Fibroblast of villous mesenchyme (primary cell): ENCODE results near the gene GPR75. TPM values are rescaled to one million over a fixed set of nuclear protein-coding genes. Genes with fewer than 3 reads are reported as not detected.

Source experiments
- DNase-seq: peaks from one replicate; pipeline ENCODE4 v3.0.0-alpha.2; 2010; ENCODE audit warnings: low read depth
- H3K4me3 ChIP-seq: 2 replicates; pipeline ENCODE4 v1.5.1; 2011; ENCODE audit warnings: low read depth, mild to moderate bottlenecking, low read length
- CTCF ChIP-seq: IDR thresholded peaks from 2 replicates; pipeline ENCODE4 v1.5.1; 2012; ENCODE audit warnings: low read depth, mild to moderate bottlenecking, low read length; ENCODE audit not compliant: insufficient read depth
- total RNA-seq: library from RNA; depleted of rRNA; stranded (reverse); fragments of >200 nt; gene quantifications from 2 replicates; pipeline ENCODE4 v1.2.3, GENCODE V29; 2012

Gene GPR75
- 2.6 and 4.7 TPM in 2 replicates for total RNA-seq

GRCh38 chr2:53859206-53860181 lies at the start of gene GPR75:
Gene GPR75 (minus strand): TSS chr2:53859967. CDS start chr2:53854756, 5,211 bp downstream.
- peak; percentile 18 for DNase-seq
- H3K4me3 ChIP-seq, result peak within 1 kb of the TSS; percentile 50

GRCh38 chr2:53907582-53907981 lies 47.8 kb upstream of the GPR75 start:
- H3K4me3 ChIP-seq, result no peak overlapping the region
- no peak for DNase-seq
- no peak for TF ChIP-seq CTCF

More at GRCh38 chr2:53859206-53860181, at the start of gene GPR75:
- no peak for TF ChIP-seq CTCF

GRCh38 chr2:53905396-53905795 lies 45.6 kb upstream of the GPR75 start:
- no peak for DNase-seq
- no peak for TF ChIP-seq CTCF
- H3K4me3 ChIP-seq, result no peak overlapping the region

GRCh38 chr2:53903011-53903410 lies 43.2 kb upstream of the GPR75 start:
- no peak for TF ChIP-seq CTCF
- DNase-seq, result no peak
- H3K4me3 ChIP-seq, result no peak overlapping the region

GRCh38 chr2:53901192-53901591 lies 41.4 kb upstream of the GPR75 start:
- H3K4me3 ChIP-seq, result no peak overlapping the region
- no peak for TF ChIP-seq CTCF
- DNase-seq, result no peak

- peak; percentile 25 for DNase-seq
- no peak overlapping the region for H3K4me3 ChIP-seq
- no peak for TF ChIP-seq CTCF
These were observed 37.1 kb upstream of the GPR75 start for GRCh38 chr2:53896864-53897263.
